GM23338 (cell line): ENCODE data around the gene LRRC27. TPM values are rescaled to one million over a fixed set of nuclear protein-coding genes. Genes with fewer than 3 reads are reported as not detected.

Experiments used
- ATAC-seq: fragments of 200-7000 bp; cut with Tn5 transposase; 3 replicates; pipeline ENCODE4 v1.9.1; 2020
- DNase-seq: peaks from one replicate; pipeline ENCODE4 v3.0.0-alpha.2; 2015; ENCODE audit warnings: low spot score
- H2AFZ ChIP-seq: fragments of 200-600 bp; sonication (generic); 2 replicates; pipeline ENCODE4 v1.8.0; 2016; ENCODE audit warnings: antibody characterized with exemption, mild to moderate bottlenecking, moderate library complexity
- H3F3A ChIP-seq: fragments of 200-600 bp; sonication (generic); replicated peaks from 2 replicates; pipeline ENCODE4 v1.8.0; 2017; ENCODE audit warnings: antibody characterized with exemption, mixed run types, low read depth
- H3K27ac ChIP-seq: fragments of 200-600 bp; sonication (generic); 2 replicates; pipeline ENCODE4 v1.6.1; 2016; ENCODE audit warnings: low read depth
- H3K27me3 ChIP-seq: fragments of 200-600 bp; sonication (generic); 2 replicates; pipeline ENCODE4 v1.8.0; 2016; ENCODE audit warnings: mild to moderate bottlenecking, mixed run types, moderate library complexity; ENCODE audit not compliant: insufficient read depth
- H3K36me3 ChIP-seq: fragments of 200-600 bp; sonication (generic); 2 replicates; pipeline ENCODE4 v1.8.0; 2016; ENCODE audit warnings: mild to moderate bottlenecking; ENCODE audit not compliant: insufficient read depth
- H3K4me1 ChIP-seq: fragments of 200-600 bp; sonication (generic); 2 replicates; pipeline ENCODE4 v1.8.0; 2016; ENCODE audit warnings: mild to moderate bottlenecking, moderate library complexity; ENCODE audit not compliant: insufficient read depth
- H3K4me2 ChIP-seq: fragments of 200-600 bp; sonication (generic); 2 replicates; pipeline ENCODE4 v1.7.1; 2017; ENCODE audit warnings: mixed run types
- H3K4me3 ChIP-seq: fragments of 200-600 bp; sonication (generic); 2 replicates; pipeline ENCODE4 v1.6.1; 2016; ENCODE audit warnings: mixed run types
- H3K79me2 ChIP-seq: fragments of 200-600 bp; sonication (generic); replicated peaks from 2 replicates; pipeline ENCODE4 v1.8.0; 2017; ENCODE audit warnings: mild to moderate bottlenecking; ENCODE audit not compliant: insufficient read depth
- H3K9me2 ChIP-seq: fragments of 200-600 bp; sonication (generic); 2 replicates; pipeline ENCODE4 v1.8.0; 2017; ENCODE audit not compliant: insufficient read depth
- H4K20me1 ChIP-seq: fragments of 200-600 bp; sonication (generic); replicated peaks from 2 replicates; pipeline ENCODE4 v1.8.0; 2017; ENCODE audit warnings: mild to moderate bottlenecking; ENCODE audit not compliant: insufficient read depth
- H3K27ac Mint-ChIP-seq: 2 replicates; pipeline ENCODE4 v1.8.0; 2020; ENCODE audit warnings: inconsistent platforms, mild to moderate bottlenecking, moderate library complexity, mixed read lengths
- H3K27me3 Mint-ChIP-seq: 3 replicates; pipeline ENCODE4 v1.8.0; 2022; ENCODE audit warnings: low read depth, mild to moderate bottlenecking, moderate library complexity, mixed read lengths, inconsistent platforms; ENCODE audit not compliant: insufficient read depth, poor library complexity
- H3K36me3 Mint-ChIP-seq: 3 replicates; pipeline ENCODE4 v1.8.0; 2021; ENCODE audit warnings: low read depth, mild to moderate bottlenecking, inconsistent platforms, moderate library complexity, mixed read lengths
- H3K4me1 Mint-ChIP-seq: 3 replicates; pipeline ENCODE4 v1.8.0; 2020; ENCODE audit warnings: mild to moderate bottlenecking, inconsistent platforms, mixed read lengths
- H3K4me3 Mint-ChIP-seq: 3 replicates; pipeline ENCODE4 v1.8.0; 2021; ENCODE audit warnings: moderate library complexity, mild to moderate bottlenecking, inconsistent platforms, mixed read lengths
- H3K9me3 Mint-ChIP-seq: 3 replicates; pipeline ENCODE4 v1.8.0; 2020; ENCODE audit warnings: moderate library complexity, mild to moderate bottlenecking, inconsistent platforms, mixed read lengths
- CREB1 ChIP-seq: fragments of 250-450 bp; sonication (Bioruptor Pico); IDR thresholded peaks from 2 replicates; pipeline ENCODE4 v1.5.0; 2020; ENCODE audit warnings: low read depth, mild to moderate bottlenecking, moderate library complexity
- CTCF ChIP-seq, 2 experiments: fragments of 200-600 bp in 1 of 2; sonication (generic) in 1 of 2; conservative IDR thresholded peaks; 2 replicates each; pipeline versions ENCODE4 v1.5.1 to v1.6.1; 2016 to 2017; ENCODE audit warnings: antibody characterized with exemption in 2 of 2, low read depth in 2 of 2, mild to moderate bottlenecking in 2 of 2, moderate library complexity in 1 of 2
- ETS1 ChIP-seq: IDR thresholded peaks from 2 replicates; pipeline ENCODE4 v1.6.1; 2016; ENCODE audit warnings: antibody characterized with exemption
- EZH2 ChIP-seq: fragments of 200-600 bp; sonication (generic); IDR thresholded peaks from one replicate; pipeline ENCODE4 v1.8.0; 2017; ENCODE audit warnings: antibody characterized with exemption, mild to moderate bottlenecking, low read depth; ENCODE audit not compliant: unreplicated experiment
- EZH2phosphoT487 ChIP-seq: fragments of 200-600 bp; sonication (generic); IDR thresholded peaks from one replicate; pipeline ENCODE4 v1.8.1; 2018; ENCODE audit warnings: antibody characterized with exemption; ENCODE audit not compliant: unreplicated experiment
- JUNB ChIP-seq: IDR thresholded peaks from one replicate; pipeline ENCODE4 v1.6.1; 2016; ENCODE audit warnings: antibody characterized with exemption; ENCODE audit not compliant: unreplicated experiment
- NANOG ChIP-seq: IDR thresholded peaks from 2 replicates; pipeline ENCODE4 v1.6.1; 2016; ENCODE audit warnings: antibody characterized with exemption, borderline replicate concordance
- POLR2AphosphoS5 ChIP-seq: IDR thresholded peaks from 2 replicates; pipeline ENCODE4 v1.6.1; 2016; ENCODE audit warnings: antibody characterized with exemption, low read depth
- STAT1 ChIP-seq: IDR thresholded peaks from one replicate; pipeline ENCODE4 v1.6.1; 2016; ENCODE audit warnings: antibody characterized with exemption; ENCODE audit not compliant: unreplicated experiment
- ZNF114 ChIP-seq: fragments of 250-450 bp; sonication (Bioruptor Pico); IDR thresholded peaks from 2 replicates; pipeline ENCODE4 v1.5.0; 2020; ENCODE audit warnings: mild to moderate bottlenecking, moderate library complexity
- ZNF331 ChIP-seq: fragments of 250-450 bp; sonication (Bioruptor Pico); IDR thresholded peaks from 2 replicates; pipeline ENCODE4 v1.5.0; 2020; ENCODE audit warnings: low read depth, mild to moderate bottlenecking, moderate library complexity
- ZNF462 ChIP-seq: fragments of 250-450 bp; sonication (Bioruptor Pico); IDR thresholded peaks from 2 replicates; pipeline ENCODE4 v1.5.0; 2020; ENCODE audit warnings: mild to moderate bottlenecking, moderate library complexity
- polyA plus RNA-seq: library from polyadenylated mRNA; unstranded; fragments of >200 nt; fragmentation: Nextera tagmentation; extraction: Ambion mirVana; gene quantifications from 2 replicates; pipeline ENCODE4 v1.2.1, GENCODE V29; 2016
- total RNA-seq: library from RNA; depleted of rRNA; stranded (reverse); fragments of >200 nt; shearing (Covaris generic); gene quantifications from 2 replicates; pipeline ENCODE4 v1.2.3, GENCODE V29; 2014
- TF ChIP-seq, protein P1 (sequence below): IDR thresholded peaks from one replicate; pipeline ENCODE4 v1.6.1; 2018; ENCODE audit warnings: antibody characterized with exemption; ENCODE audit not compliant: unreplicated experiment

LRRC27 gene
- total and polyA plus RNA-seq, 2 experiments from 2014 or later: 2.9 to 3.5 TPM

DNA sequence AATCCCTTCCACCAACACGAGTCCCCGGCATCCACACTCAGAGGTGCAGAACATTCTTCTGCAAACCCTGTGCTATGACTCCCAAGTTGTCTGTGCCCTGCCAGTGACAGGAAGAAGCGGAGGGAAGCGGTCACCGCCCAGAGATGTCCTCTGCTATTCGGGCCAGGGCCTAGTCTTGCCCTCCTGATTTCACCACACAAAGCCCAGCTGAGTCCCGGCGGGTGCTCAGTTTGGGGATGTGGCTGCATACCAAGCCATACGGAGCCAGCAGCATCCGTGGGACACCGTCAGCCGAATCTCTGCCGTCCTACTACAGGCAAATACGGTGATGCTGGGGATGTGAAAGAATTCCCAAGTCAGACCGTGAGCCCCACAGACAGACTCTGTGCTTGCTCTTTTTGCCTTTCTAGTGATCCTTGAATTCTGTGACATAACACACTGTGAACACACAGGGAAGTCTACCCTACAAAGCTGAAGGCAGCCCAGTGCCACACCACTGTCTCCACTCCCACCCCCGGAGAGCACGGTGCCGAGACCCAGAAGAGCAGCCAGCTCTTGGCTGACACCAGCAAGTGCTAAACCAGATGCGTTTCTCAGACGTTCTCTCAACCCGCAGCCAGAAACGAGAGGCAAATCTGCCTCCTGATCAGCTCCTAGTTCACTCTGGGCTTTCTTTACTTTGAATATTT is 26.2 kb upstream of the LRRC27 start:
- H3K36me3 ChIP-seq: peaks cover 4% of the 10 kb centered on the region; the same call in 1 of the 2 replicates
- no peaks in the 10 kb centered on the region for H3F3A ChIP-seq
- no peaks in the 10 kb centered on the region for H3K9me2 ChIP-seq
- H2AFZ ChIP-seq: no peak overlapping the region
- no peak for ATAC-seq
- Mint-ChIP-seq H3K4me1 (peaks cover 15% of the 10 kb centered on the region), H3K27ac (no peak overlapping the region), H3K4me3 (peak overlapping the region; percentile 33; the same call in 2 of the 3 replicates), H3K27me3 (peaks cover 38% of the 10 kb centered on the region), H3K9me3 (peaks cover 23% of the 10 kb centered on the region), H3K36me3 (peaks cover 17% of the 10 kb centered on the region)
- no peak overlapping the region for H3K4me2 ChIP-seq
- DNase-seq: no peak
- H3K27ac ChIP-seq: no peak overlapping the region
- no peak overlapping the region for H3K4me3 ChIP-seq
- TF ChIP-seq JUNB (no peak), NANOG (no peak), EZH2 (no peak), CREB1 (CRISPR knock-in tag) (no peak), ETS1 (no peak), ZNF331 (CRISPR knock-in tag) (no peak), ZNF114 (CRISPR knock-in tag) (no peak), ZNF462 (CRISPR knock-in tag) (no peak), CTCF (conservative IDR thresholded peaks at IDR 0.05; ENCODE audit: low read depth in 2 of 2) (no peak), EZH2phosphoT487 (no peak), POLR2AphosphoS5 (no peak), STAT1 (no peak)
- TF ChIP-seq, protein P1, sequence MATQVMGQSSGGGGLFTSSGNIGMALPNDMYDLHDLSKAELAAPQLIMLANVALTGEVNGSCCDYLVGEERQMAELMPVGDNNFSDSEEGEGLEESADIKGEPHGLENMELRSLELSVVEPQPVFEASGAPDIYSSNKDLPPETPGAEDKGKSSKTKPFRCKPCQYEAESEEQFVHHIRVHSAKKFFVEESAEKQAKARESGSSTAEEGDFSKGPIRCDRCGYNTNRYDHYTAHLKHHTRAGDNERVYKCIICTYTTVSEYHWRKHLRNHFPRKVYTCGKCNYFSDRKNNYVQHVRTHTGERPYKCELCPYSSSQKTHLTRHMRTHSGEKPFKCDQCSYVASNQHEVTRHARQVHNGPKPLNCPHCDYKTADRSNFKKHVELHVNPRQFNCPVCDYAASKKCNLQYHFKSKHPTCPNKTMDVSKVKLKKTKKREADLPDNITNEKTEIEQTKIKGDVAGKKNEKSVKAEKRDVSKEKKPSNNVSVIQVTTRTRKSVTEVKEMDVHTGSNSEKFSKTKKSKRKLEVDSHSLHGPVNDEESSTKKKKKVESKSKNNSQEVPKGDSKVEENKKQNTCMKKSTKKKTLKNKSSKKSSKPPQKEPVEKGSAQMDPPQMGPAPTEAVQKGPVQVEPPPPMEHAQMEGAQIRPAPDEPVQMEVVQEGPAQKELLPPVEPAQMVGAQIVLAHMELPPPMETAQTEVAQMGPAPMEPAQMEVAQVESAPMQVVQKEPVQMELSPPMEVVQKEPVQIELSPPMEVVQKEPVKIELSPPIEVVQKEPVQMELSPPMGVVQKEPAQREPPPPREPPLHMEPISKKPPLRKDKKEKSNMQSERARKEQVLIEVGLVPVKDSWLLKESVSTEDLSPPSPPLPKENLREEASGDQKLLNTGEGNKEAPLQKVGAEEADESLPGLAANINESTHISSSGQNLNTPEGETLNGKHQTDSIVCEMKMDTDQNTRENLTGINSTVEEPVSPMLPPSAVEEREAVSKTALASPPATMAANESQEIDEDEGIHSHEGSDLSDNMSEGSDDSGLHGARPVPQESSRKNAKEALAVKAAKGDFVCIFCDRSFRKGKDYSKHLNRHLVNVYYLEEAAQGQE: no peak
- H3K4me1 ChIP-seq: no peaks in the 10 kb centered on the region; the same call in 1 of the 2 replicates
- H4K20me1 ChIP-seq: no peaks in the 10 kb centered on the region
- peaks cover 38% of the 10 kb centered on the region for H3K27me3 ChIP-seq
- no peaks in the 10 kb centered on the region for H3K79me2 ChIP-seq
